Epithelial cell of proximal tubule (primary cell): ENCODE measurements around the gene SDC3. TPM values are rescaled to one million over a fixed set of nuclear protein-coding genes. Genes with fewer than 3 reads are reported as not detected.

Experiments used
- DNase-seq: peaks from one replicate; pipeline ENCODE4 v3.0.0-alpha.2; 2011; ENCODE audit warnings: low read depth
- H3K4me3 ChIP-seq: 2 replicates; pipeline ENCODE4 v1.5.1; 2011; ENCODE audit warnings: low read depth, mild to moderate bottlenecking, low read length
- total RNA-seq: library from RNA; depleted of rRNA; stranded (reverse); fragments of >200 nt; gene quantifications from 2 replicates; pipeline ENCODE4 v1.2.3, GENCODE V29; 2015
- TF ChIP-seq, protein P1 (sequence below): conservative IDR thresholded peaks from 2 replicates; pipeline ENCODE4 v1.5.1; 2012; ENCODE audit warnings: low read depth, mild to moderate bottlenecking, low read length

Gene SDC3
- total RNA-seq, 1 donor from 2014 or later = 25.6 TPM

DNA sequence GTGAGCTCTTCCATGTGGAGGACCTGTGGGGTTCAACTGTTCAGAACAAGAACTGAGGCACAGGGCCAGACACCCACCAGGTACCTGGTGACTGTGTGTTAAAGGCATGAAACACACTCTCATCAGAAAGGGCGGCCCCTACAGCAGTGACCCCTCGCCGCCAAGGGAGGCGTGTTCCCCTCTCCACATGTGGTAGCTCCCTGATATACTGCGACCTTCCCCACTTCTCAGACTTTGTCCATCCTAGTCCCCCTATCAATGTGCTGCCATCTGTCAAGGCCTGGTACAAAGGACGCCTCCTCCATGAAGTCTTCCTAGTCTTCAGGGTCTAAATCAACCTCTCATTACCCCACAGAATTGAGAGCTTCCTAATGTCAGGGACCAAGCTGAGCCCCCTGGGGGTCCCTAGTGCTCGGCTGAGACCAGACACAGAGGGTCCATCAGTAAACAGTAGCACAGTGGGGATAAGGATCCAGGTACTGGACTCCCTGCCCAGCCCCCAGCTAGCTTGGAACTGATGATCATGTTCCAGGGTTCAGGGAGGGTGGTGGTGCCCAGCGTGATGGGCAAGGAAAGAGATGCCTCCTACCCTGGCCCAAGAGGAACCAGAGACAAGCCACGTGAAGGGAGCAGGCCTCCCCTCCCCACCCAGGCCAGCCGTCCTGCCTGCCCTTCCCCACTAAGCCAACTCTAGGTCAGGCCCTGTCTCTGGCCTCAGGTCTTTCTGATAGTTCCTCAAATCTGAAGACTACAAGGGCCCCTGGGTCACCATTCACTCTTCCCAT, 10.3 kb downstream of the SDC3 start:
- H3K4me3 ChIP-seq = no peak overlapping the region
- DNase-seq = no peak
- TF ChIP-seq, protein P1, sequence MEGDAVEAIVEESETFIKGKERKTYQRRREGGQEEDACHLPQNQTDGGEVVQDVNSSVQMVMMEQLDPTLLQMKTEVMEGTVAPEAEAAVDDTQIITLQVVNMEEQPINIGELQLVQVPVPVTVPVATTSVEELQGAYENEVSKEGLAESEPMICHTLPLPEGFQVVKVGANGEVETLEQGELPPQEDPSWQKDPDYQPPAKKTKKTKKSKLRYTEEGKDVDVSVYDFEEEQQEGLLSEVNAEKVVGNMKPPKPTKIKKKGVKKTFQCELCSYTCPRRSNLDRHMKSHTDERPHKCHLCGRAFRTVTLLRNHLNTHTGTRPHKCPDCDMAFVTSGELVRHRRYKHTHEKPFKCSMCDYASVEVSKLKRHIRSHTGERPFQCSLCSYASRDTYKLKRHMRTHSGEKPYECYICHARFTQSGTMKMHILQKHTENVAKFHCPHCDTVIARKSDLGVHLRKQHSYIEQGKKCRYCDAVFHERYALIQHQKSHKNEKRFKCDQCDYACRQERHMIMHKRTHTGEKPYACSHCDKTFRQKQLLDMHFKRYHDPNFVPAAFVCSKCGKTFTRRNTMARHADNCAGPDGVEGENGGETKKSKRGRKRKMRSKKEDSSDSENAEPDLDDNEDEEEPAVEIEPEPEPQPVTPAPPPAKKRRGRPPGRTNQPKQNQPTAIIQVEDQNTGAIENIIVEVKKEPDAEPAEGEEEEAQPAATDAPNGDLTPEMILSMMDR = no peak

DNA sequence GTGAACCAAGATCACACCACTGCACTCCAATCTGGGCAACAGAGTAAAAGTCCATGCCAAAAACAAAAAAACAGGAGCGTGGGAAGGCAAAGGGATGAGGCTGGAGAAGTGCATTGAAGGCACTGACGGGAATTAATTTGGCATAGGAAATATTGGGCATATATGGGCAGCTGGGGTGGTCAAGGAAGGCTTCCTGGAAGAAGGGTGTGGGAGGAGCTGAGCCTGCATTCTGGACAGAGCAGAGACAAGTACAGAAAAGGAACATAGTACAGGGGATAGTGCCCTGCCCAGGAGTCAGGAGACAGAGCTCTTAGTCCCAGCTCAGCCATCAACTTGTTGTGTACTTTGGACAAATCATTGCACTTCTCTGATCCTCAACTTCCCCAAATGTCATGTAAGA, 11.7 kb downstream of the SDC3 start:
- TF ChIP-seq, protein P1 = no peak
- DNase-seq = no peak
- H3K4me3 ChIP-seq = no peak overlapping the region

GRCh38 chr1:30895944-30896660, 12.5 kb downstream of the SDC3 start:
- no peak overlapping the region for H3K4me3 ChIP-seq
- TF ChIP-seq, protein P1 = no peak
- DNase-seq = no peak

GRCh38 chr1:30895382-30895943, 13.1 kb downstream of the SDC3 start:
- DNase-seq = no peak
- TF ChIP-seq, protein P1 = no peak
- no peak overlapping the region for H3K4me3 ChIP-seq

DNA sequence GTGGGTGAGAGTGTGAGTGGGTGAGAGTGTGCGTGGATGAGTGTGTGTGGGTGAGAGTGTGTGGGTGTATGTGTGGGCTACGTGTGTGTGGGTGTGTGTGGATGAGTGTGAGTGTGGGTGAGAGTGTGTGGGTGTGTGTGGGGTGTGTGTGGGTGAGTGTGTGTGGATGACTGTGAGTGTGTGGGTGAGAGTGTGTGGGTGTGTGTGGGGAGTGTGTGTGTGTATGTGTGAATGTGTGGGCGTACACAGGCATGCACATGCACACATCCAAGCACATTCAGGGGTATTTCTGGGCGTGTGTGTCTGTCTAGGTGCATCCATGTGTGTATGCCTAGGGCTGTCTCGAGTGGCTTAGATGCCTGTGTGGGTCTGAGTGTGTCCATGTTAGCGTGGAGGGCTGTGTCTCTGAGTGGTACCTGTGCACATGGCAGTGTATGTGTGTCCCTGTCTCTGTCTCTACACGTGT, 14.0 kb downstream of the SDC3 start:
- TF ChIP-seq, protein P1 = no peak
- no peak for DNase-seq
- no peak overlapping the region for H3K4me3 ChIP-seq

GRCh38 chr1:30893776-30894507, 14.6 kb downstream of the SDC3 start:
- no peak for DNase-seq
- TF ChIP-seq, protein P1 = no peak
- no peak overlapping the region for H3K4me3 ChIP-seq
